Measurements from ENCODE around the gene LIMK2.

- TF ChIP-seq EZH2phosphoT487 (IDR thresholded peaks at IDR 0.05; ENCODE audit: low read depth) (no peak), CTCF (IDR thresholded peaks at IDR 0.05; ENCODE audit: low read depth, low read length) (no peak)
Observed at GRCh38 chr22:31221084-31221483, 9.0 kb downstream of the LIMK2 start.
